Tibial artery (tissue), 4 donors: ENCODE data around the gene FBXO46.

Experiments
- DNase-seq, 2 donors: peaks; one replicate each; pipeline ENCODE4 v3.0.0-alpha.2; 2019
- H3K27ac ChIP-seq, 2 donors: fragments of 200-600 bp; sonication (generic) in 1 of 2; 1 replicate in 1 of 2; 2 replicates in 1 of 2; pipeline ENCODE4 v1.5.1; 2018 to 2019; ENCODE audit warnings: mild to moderate bottlenecking in 1 of 2
- H3K27me3 ChIP-seq, 2 donors: fragments of 200-600 bp; sonication (generic) in 1 of 2; one replicate each; pipeline versions ENCODE4 v1.5.1 to v1.6.0; 2016 to 2019
- H3K36me3 ChIP-seq, 3 donors: fragments of 200-600 bp; sonication (generic) in 2 of 3; one replicate each; pipeline ENCODE4 v1.5.1; 2016 to 2019; ENCODE audit warnings: mild to moderate bottlenecking in 2 of 3
- H3K4me1 ChIP-seq, 4 donors: fragments of 200-600 bp; sonication (generic) in 2 of 4; 1 replicate in 3 of 4; 2 replicates in 1 of 4; pipeline ENCODE4 v1.5.1; 2016 to 2019
- H3K4me3 ChIP-seq, 2 donors: fragments of 200-600 bp; sonication (generic) in 1 of 2; 1 replicate in 1 of 2; 2 replicates in 1 of 2; pipeline ENCODE4 v1.5.1; 2018 to 2019; ENCODE audit warnings: mild to moderate bottlenecking in 2 of 2
- H3K9me3 ChIP-seq, 3 donors: fragments of 200-600 bp; sonication (generic) in 1 of 3; one replicate each; pipeline ENCODE4 v1.5.1; 2016 to 2019
- CTCF ChIP-seq, 2 experiments: fragments of 200-600 bp in 1 of 2; fragments of 450-650 bp in 1 of 2; IDR thresholded peaks; one replicate each; pipeline ENCODE4 v1.5.1; 2017 to 2019; ENCODE audit warnings: antibody characterized with exemption in 2 of 2, mild to moderate bottlenecking in 1 of 2, moderate library complexity in 1 of 2
- intact Hi-C: fragments of 100-400 bp; cut with DNase I; formaldehyde crosslinking; loops from one replicate; pipeline ENCODE4 v1.15.0; 2023; ENCODE audit warnings: low total_unique reads

The FBXO46 gene

GRCh38 chr19:45663800-45664199 lies 66.9 kb downstream of the FBXO46 start:
- peaks cover 0 to 72% of the 10 kb centered on the region in 2 donors for H3K27me3 ChIP-seq
- no peak for TF ChIP-seq CTCF (IDR thresholded peaks at IDR 0.05)
- H3K36me3 ChIP-seq: no peaks in the 10 kb centered on the region
- no peaks in the 10 kb centered on the region for H3K9me3 ChIP-seq
- H3K4me1 ChIP-seq: peaks cover 0 to 13% (median 11%) of the 10 kb centered on the region in 4 donors
- no peak overlapping the region for H3K4me3 ChIP-seq
- DNase-seq: no peak
- H3K27ac ChIP-seq: no peak overlapping the region
- intact Hi-C loops: no loop called here

- no peaks in the 10 kb centered on the region for H3K9me3 ChIP-seq
- H3K27me3 ChIP-seq: peaks cover 0 to 43% of the 10 kb centered on the region in 2 donors
- intact Hi-C loops: no loop called here
- H3K4me3 ChIP-seq: no peak overlapping the region
- TF ChIP-seq CTCF (IDR thresholded peaks at IDR 0.05): no peak
- DNase-seq: no peak
- no peaks in the 10 kb centered on the region for H3K4me1 ChIP-seq
- H3K27ac ChIP-seq: no peak overlapping the region
- no peaks in the 10 kb centered on the region for H3K36me3 ChIP-seq
Measured at GRCh38 chr19:45660636-45661035, 70.1 kb downstream of the FBXO46 start.
